Measurements from ENCODE around the gene LHFPL6.

Gene LHFPL6

DNA sequence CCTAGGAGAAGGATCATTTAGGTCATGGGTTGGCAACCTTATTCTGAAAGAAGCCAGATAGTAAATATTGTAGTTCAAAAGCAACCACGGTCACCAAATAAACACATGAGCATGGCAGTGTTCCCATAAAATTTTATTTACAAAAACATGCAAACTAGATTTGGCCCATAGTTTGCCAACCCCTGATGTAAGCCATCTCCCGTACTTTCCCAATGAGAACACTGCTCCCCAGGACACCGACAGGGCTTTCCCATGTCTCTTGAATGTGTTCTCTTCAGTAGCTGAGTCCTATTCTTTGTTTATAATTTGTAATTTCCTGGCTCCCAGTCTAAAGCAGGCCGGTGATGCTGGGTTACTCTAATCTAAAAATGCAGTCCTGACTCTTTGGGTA lies 239.6 kb downstream of the LHFPL6 start:
- H3K36me3 ChIP-seq: no peaks in the 10 kb centered on the region
- TF ChIP-seq CTCF (IDR thresholded peaks at IDR 0.05): no peak

GRCh38 chr13:39362652-39363381 lies 240.2 kb downstream of the LHFPL6 start:
- no peak overlapping the region for H3K27ac ChIP-seq
- no peaks in the 10 kb centered on the region for H3K27me3 ChIP-seq
- H3K4me1 ChIP-seq (ENCODE audit: control insufficient read depth in 1 of 2, insufficient read depth in 1 of 2, low read depth in 1 of 2, low read length in 1 of 2): no peaks in the 10 kb centered on the region
- no peak for TF ChIP-seq CTCF (IDR thresholded peaks at IDR 0.05)
- H3K9me3 ChIP-seq: no peaks in the 10 kb centered on the region
- H3K4me3 ChIP-seq (ENCODE audit: low read depth in 1 of 2, low read length in 1 of 2): no peak overlapping the region
- no peaks in the 10 kb centered on the region for H3K36me3 ChIP-seq

More for the DNA sequence above, 239.6 kb downstream of the LHFPL6 start:
- Histone ChIP-seq H3K27ac (no peak overlapping the region), H3K9me3 (no peaks in the 10 kb centered on the region), H3K4me3 (ENCODE audit: low read depth in 1 of 2, low read length in 1 of 2) (no peak overlapping the region), H3K4me1 (ENCODE audit: control insufficient read depth in 1 of 2, insufficient read depth in 1 of 2, low read depth in 1 of 2, low read length in 1 of 2) (no peaks in the 10 kb centered on the region), H3K27me3 (no peaks in the 10 kb centered on the region)

DNA sequence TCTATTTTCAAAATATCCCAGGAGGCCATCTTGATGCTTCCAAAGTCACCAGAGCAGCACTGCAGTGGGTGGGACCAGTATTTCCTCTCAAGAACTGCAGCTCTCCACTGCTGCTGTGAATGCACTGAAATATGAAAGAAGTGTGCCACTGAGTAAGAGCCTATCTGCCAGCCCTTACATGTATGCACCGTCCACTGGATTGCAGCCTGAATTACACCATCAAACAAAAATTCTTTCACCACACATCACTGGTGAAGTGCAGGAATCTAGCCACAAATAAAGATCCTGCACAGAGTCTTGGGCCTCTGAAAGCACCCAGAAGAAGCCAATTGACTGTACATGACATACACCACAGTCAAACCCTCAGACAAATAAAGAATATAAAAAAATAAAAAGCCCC lies 249.0 kb downstream of the LHFPL6 start:
- no peaks in the 10 kb centered on the region for H3K27me3 ChIP-seq
- H3K4me1 ChIP-seq (ENCODE audit: control insufficient read depth in 1 of 2, insufficient read depth in 1 of 2, low read depth in 1 of 2, low read length in 1 of 2): no peaks in the 10 kb centered on the region
- no peaks in the 10 kb centered on the region for H3K36me3 ChIP-seq
- H3K27ac ChIP-seq: no peak overlapping the region
- no peaks in the 10 kb centered on the region for H3K9me3 ChIP-seq
- H3K4me3 ChIP-seq (ENCODE audit: low read depth in 1 of 2, low read length in 1 of 2): no peak overlapping the region
- no peak for TF ChIP-seq CTCF (IDR thresholded peaks at IDR 0.05)

DNA sequence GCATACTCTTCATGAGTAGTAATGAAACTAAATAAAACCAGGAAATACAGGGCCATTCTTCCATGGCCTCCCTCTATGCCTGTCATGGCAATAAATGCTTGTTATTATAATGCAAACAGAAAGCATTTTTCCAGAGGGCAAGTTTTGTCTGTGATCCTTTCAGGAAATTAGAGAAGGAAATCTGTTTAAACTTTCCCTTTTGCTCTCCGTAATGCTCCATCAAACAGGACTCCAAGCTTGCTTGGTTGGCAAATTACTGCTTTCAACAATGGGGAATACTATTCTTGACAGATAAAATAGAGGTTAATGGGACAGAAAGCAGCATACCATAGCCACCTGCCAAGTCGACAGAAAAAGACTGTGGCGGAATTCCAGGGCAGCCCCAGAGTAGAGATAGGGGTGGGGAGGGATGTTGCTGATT lies 252.5 kb downstream of the LHFPL6 start:
- Histone ChIP-seq H3K4me3 (ENCODE audit: low read depth in 1 of 2, low read length in 1 of 2) (no peak overlapping the region), H3K9me3 (no peaks in the 10 kb centered on the region), H3K27me3 (no peaks in the 10 kb centered on the region), H3K36me3 (no peaks in the 10 kb centered on the region), H3K27ac (no peak overlapping the region), H3K4me1 (ENCODE audit: control insufficient read depth in 1 of 2, insufficient read depth in 1 of 2, low read depth in 1 of 2, low read length in 1 of 2) (no peaks in the 10 kb centered on the region)
- no peak for TF ChIP-seq CTCF (IDR thresholded peaks at IDR 0.05)

DNA sequence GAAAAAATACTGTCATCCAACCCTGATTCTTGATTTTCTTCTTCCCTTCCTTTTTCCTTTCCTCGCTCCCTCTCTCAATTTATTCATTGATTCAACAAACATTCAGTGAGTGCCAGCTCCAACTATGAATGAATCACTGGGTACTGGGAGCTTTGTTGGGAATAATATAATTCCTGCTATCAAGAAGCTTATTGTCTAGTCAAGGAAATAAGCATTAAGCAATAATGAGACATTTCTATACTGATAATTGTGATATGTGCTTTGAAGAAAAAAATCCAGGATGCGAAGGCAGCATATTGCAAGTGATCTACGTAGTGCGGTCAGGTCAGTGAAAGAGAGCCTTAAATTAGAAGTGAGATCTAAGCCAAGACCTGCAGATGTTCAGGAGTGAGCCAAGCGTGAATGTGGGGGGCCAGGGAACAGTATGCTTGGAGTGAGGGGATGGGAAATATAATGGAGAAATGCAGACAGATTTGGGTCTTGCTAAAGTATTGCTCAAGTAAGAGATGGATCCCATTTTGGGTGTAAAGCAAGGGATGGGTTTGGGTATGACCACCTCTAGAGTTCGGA lies 253.5 kb downstream of the LHFPL6 start:
- no peaks in the 10 kb centered on the region for H3K27me3 ChIP-seq
- no peak overlapping the region for H3K4me3 ChIP-seq (ENCODE audit: low read depth in 1 of 2, low read length in 1 of 2)
- H3K9me3 ChIP-seq: no peaks in the 10 kb centered on the region
- H3K27ac ChIP-seq: no peak overlapping the region
- H3K4me1 ChIP-seq (ENCODE audit: control insufficient read depth in 1 of 2, insufficient read depth in 1 of 2, low read depth in 1 of 2, low read length in 1 of 2): no peaks in the 10 kb centered on the region
- no peaks in the 10 kb centered on the region for H3K36me3 ChIP-seq
- no peak for TF ChIP-seq CTCF (IDR thresholded peaks at IDR 0.05)
